SK-N-MC (cell line): Measurements from ENCODE around the gene IQCM.

ENCODE experiments used
- EZH2 ChIP-seq: fragments of 200-600 bp; sonication (generic); IDR thresholded peaks from one replicate; pipeline ENCODE4 v1.6.1; 2017; ENCODE audit warnings: antibody characterized with exemption
- POLR2AphosphoS5 ChIP-seq: IDR thresholded peaks from 2 replicates; pipeline ENCODE4 v1.6.1; 2012; ENCODE audit warnings: mild to moderate bottlenecking, low read depth, low read length, borderline replicate concordance

GRCh38 chr4:149499726-149500125, 315.9 kb downstream of the IQCM start:
- TF ChIP-seq POLR2AphosphoS5 (no peak), EZH2 (no peak)
